Measurements from ENCODE around the gene MYBPC2.

DNA sequence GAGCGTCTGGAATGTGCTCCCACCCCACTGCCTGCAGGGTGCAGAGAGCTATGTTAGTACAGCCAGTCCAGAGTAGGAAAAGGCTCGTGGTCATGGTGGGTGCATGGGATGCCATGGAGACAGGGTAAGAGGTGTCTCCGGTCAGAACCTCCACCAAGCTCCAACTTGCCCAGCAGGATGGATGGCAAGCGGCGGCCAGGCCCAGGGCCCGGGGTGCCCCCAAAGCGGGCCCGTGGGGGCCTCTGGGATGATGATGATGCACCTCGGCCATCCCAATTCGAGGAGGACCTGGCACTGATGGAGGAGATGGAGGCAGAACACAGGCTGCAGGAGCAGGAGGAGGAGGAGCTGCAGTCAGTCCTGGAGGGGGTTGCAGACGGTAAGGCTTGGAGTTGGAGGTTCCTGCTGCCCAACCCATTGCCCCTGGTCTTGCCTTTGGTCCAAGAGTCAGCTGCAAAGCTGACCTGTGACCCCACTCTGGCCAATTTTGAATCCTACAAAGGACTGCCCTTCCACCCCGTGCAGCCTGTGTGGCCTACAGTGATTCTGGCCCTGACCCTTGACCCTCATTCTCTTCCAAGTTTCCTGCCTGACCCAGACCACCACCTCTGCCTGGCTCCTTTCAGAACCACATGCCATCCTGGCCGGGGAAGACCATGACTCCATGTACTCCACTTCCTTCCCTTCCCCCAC lies 33.9 kb upstream of the MYBPC2 start:
- TF ChIP-seq, protein P1, sequence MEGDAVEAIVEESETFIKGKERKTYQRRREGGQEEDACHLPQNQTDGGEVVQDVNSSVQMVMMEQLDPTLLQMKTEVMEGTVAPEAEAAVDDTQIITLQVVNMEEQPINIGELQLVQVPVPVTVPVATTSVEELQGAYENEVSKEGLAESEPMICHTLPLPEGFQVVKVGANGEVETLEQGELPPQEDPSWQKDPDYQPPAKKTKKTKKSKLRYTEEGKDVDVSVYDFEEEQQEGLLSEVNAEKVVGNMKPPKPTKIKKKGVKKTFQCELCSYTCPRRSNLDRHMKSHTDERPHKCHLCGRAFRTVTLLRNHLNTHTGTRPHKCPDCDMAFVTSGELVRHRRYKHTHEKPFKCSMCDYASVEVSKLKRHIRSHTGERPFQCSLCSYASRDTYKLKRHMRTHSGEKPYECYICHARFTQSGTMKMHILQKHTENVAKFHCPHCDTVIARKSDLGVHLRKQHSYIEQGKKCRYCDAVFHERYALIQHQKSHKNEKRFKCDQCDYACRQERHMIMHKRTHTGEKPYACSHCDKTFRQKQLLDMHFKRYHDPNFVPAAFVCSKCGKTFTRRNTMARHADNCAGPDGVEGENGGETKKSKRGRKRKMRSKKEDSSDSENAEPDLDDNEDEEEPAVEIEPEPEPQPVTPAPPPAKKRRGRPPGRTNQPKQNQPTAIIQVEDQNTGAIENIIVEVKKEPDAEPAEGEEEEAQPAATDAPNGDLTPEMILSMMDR (IDR thresholded peaks at IDR 0.05) = no peak
- TF ChIP-seq EZH2 (IDR thresholded peaks at IDR 0.05; ENCODE audit: borderline replicate concordance, insufficient read depth, low read depth, low read length, poor library complexity, severe bottlenecking) = no peak

Measured in B cell (primary cell).